ENCODE measurements around the gene RBBP7. TPM values are rescaled to one million over a fixed set of nuclear protein-coding genes. Genes with fewer than 3 reads are reported as not detected.

Gene RBBP7
- total and polyA plus RNA-seq, 2 donors (not counting 3 experiments of a cell fraction or from before 2014, with no cell fraction given): 81.5 to 130 TPM

DNA sequence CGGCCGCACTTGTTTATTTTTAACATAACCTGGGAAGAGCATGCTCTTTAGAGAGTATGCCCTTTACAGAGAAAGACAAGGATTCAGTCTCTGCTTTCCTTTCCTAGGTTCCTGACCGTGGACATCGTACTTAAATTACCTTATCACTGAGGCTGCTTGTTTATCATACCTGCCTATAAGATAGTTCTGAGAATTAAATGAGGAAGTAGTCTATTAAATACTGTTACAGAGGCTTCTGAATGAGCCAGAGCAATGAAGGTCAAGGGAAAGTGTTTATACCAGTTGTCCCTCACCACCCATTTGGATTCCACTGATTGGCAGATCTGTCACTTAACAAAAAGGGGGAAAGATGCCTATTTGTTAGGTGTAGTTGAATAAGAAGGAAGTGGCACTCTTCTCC, 73.9 kb downstream of the RBBP7 start:
- peaks cover 5% of the 10 kb centered on the region for H3K79me2 ChIP-seq (ENCODE audit: control insufficient read depth, insufficient read depth, low read length)
- ChIA-PET CTCF (no interaction called here), POLR2A (no interaction called here)
- TF ChIP-seq, protein P1, sequence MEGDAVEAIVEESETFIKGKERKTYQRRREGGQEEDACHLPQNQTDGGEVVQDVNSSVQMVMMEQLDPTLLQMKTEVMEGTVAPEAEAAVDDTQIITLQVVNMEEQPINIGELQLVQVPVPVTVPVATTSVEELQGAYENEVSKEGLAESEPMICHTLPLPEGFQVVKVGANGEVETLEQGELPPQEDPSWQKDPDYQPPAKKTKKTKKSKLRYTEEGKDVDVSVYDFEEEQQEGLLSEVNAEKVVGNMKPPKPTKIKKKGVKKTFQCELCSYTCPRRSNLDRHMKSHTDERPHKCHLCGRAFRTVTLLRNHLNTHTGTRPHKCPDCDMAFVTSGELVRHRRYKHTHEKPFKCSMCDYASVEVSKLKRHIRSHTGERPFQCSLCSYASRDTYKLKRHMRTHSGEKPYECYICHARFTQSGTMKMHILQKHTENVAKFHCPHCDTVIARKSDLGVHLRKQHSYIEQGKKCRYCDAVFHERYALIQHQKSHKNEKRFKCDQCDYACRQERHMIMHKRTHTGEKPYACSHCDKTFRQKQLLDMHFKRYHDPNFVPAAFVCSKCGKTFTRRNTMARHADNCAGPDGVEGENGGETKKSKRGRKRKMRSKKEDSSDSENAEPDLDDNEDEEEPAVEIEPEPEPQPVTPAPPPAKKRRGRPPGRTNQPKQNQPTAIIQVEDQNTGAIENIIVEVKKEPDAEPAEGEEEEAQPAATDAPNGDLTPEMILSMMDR (IDR thresholded peaks at IDR 0.05; ENCODE audit: extremely low read depth in 1 of 2, insufficient read depth in 1 of 2, low read depth in 1 of 2, low read length in 2 of 2): no peak
- TF ChIP-seq, protein P2, sequence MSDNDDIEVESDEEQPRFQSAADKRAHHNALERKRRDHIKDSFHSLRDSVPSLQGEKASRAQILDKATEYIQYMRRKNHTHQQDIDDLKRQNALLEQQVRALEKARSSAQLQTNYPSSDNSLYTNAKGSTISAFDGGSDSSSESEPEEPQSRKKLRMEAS (IDR thresholded peaks at IDR 0.05; ENCODE audit: insufficient read depth, insufficient read length): no peak
- no peak for TF ChIP-seq EZH2 (IDR thresholded peaks at IDR 0.05; ENCODE audit: borderline replicate concordance, low read depth, low read length, severe bottlenecking)
- no peak for TF ChIP-seq FOS (IDR thresholded peaks at IDR 0.05; ENCODE audit: borderline replicate concordance, insufficient read depth, low read length)
- no peak for TF ChIP-seq JUN (IDR thresholded peaks at IDR 0.05; ENCODE audit: borderline replicate concordance, insufficient read depth, insufficient read length, low read depth)
- no peak for TF ChIP-seq GATA2 (IDR thresholded peaks at IDR 0.05; ENCODE audit: insufficient read depth, insufficient read length, low read depth, low read length)
- no peak for TF ChIP-seq POLR2A (IDR thresholded peaks at IDR 0.05; ENCODE audit: low read depth, low read length)
- H4K20me1 ChIP-seq (replicated peaks; ENCODE audit: control insufficient read depth, extremely low read depth, insufficient read depth, low read length): no peaks in the 10 kb centered on the region
- dilution Hi-C loops (cut with MboI; ENCODE audit: extremely low pct_ligation_motif_present, low sequenced_read_pairs) (no loop called here), intact Hi-C loops (cut with micrococcal nuclease) (no loop called here)
- FAIRE-seq (no peak), DNase-seq (ENCODE audit: low read depth, low spot score) (no peak)
- no peaks in the 10 kb centered on the region for H3K9me3 ChIP-seq (replicated peaks; ENCODE audit: control insufficient read depth, insufficient read depth, low read length)
- no peak overlapping the region for H3K9ac ChIP-seq (replicated peaks; ENCODE audit: extremely low read depth, insufficient read depth, low read length)
- H3K9me1 ChIP-seq (replicated peaks; ENCODE audit: control insufficient read depth, extremely low read depth, insufficient read depth, low read length): no peaks in the 10 kb centered on the region
- peaks cover 0 to 3% of the 10 kb centered on the region in 2 experiments for H3K36me3 ChIP-seq (ENCODE audit: control insufficient read depth in 2 of 2, extremely low read depth in 1 of 2, insufficient read depth in 2 of 2, low read length in 2 of 2)
- H3K27ac ChIP-seq (ENCODE audit: insufficient read depth, low read depth, low read length): no peak overlapping the region
- no peak overlapping the region for H3K4me3 ChIP-seq (replicated peaks in 1 of 3; ENCODE audit: insufficient read depth in 1 of 3, low read depth in 1 of 3, low read length in 3 of 3)
- BruUV-seq (replicated peaks): no TSS peak
- no peak overlapping the region for H3K4me2 ChIP-seq (ENCODE audit: insufficient read depth, low read length)
- no peak overlapping the region for H2AFZ ChIP-seq (ENCODE audit: low read depth, low read length)
- no peaks in the 10 kb centered on the region for H3K27me3 ChIP-seq (ENCODE audit: control insufficient read depth in 2 of 2, insufficient read depth in 2 of 2, low read length in 2 of 2)
- H3K4me1 ChIP-seq (ENCODE audit: control insufficient read depth, extremely low read depth, insufficient read depth, low read length): no peaks in the 10 kb centered on the region

Small RNA genes within 50 kb of the gene (small RNA-seq; reads per million reads assigned to genes)
- not detected for gene RF00019 (ENCODE audit: insufficient read depth, insufficient read length, low read depth, low replicate concordance)
- gene RNU4-6P (ENCODE audit: insufficient read depth, insufficient read length, low read depth, low replicate concordance): 0.88 reads per million
- gene RPL12P49 (ENCODE audit: insufficient read depth, insufficient read length, low read depth, low replicate concordance): not detected

Other genes starting within 250 kb of the RBBP7 start
- not detected in 2 replicates for gene S100G, start 220.2 kb downstream of the RBBP7 start, total RNA-seq
- not detected in 2 replicates for gene S100G, start 220.2 kb downstream of the RBBP7 start, polyA plus RNA-seq
- 15.1 and 15.7 TPM in 2 replicates for gene CTPS2, start 157.7 kb downstream of the RBBP7 start, total RNA-seq
- 6.4 and 7.4 TPM in 2 replicates for gene CTPS2, start 157.7 kb downstream of the RBBP7 start, polyA plus RNA-seq
- 21.9 and 22.2 TPM in 2 replicates for gene SYAP1, start 150.8 kb downstream of the RBBP7 start, total RNA-seq
- gene SYAP1, start 150.8 kb downstream of the RBBP7 start, polyA plus RNA-seq: 2.6 and 3.4 TPM in 2 replicates
- 7.3 and 7.6 TPM in 2 replicates for gene TXLNG, start 83.9 kb downstream of the RBBP7 start, total RNA-seq
- gene TXLNG, start 83.9 kb downstream of the RBBP7 start, polyA plus RNA-seq: 4.8 and 6.8 TPM in 2 replicates
- gene REPS2, start 76.3 kb upstream of the RBBP7 start, total RNA-seq: 2.6 and 4.9 TPM in 2 replicates
- 0.78 and 0.91 TPM in 2 replicates for gene REPS2, start 76.3 kb upstream of the RBBP7 start, polyA plus RNA-seq

Measured in endothelial cell of umbilical vein (primary cell).